Panc1 (cell line): ENCODE results near the gene MTM1. TPM values are rescaled to one million over a fixed set of nuclear protein-coding genes. Genes with fewer than 3 reads are reported as not detected.
A peak's percentile ranks its signal among the peaks of the same experiment; 100 is the strongest.

Experiments
- ATAC-seq: fragments of 200-7000 bp; cut with Tn5 transposase; 2 replicates; pipeline ENCODE4 v1.9.1; 2020; ENCODE audit warnings: mild to moderate bottlenecking, moderate library complexity
- BruUV-seq: library from RNA; stranded (reverse); fragments of 400-500 nt; replicated peaks from 2 replicates; lab custom pipeline; 2021; lab: Mats Ljungman, UMichigan
- CTCF ChIA-PET: fragments of 300-600 bp; sonication (Branson Sonifier 250); formaldehyde crosslinking; loops from one replicate; lab custom pipeline; 2022; ENCODE audit warnings: antibody characterized with exemption; lab: Charles Lee
- POLR2A ChIA-PET: fragments of 300-600 bp; sonication (Branson Sonifier 250); formaldehyde crosslinking; loops from one replicate; lab custom pipeline; 2022; ENCODE audit warnings: antibody characterized with exemption; lab: Charles Lee
- DNase-seq: peaks from one replicate; pipeline ENCODE4 v3.0.0-alpha.2; 2010; ENCODE audit warnings: low read depth, low spot score
- H3K27ac ChIP-seq: 2 replicates; pipeline ENCODE4 v1.5.1; 2011; ENCODE audit warnings: mild to moderate bottlenecking, low read length, inconsistent platforms
- H3K27me3 ChIP-seq: fragments of 200-500 bp; sonication (Bioruptor generic); 2 replicates; pipeline ENCODE4 v1.6.0; 2014; ENCODE audit warnings: low read length, inconsistent platforms; ENCODE audit not compliant: control insufficient read depth, insufficient read depth
- H3K36me3 ChIP-seq: fragments of 200-500 bp; sonication (Bioruptor generic); 2 replicates; pipeline ENCODE4 v1.5.1; 2014; ENCODE audit warnings: inconsistent platforms, mild to moderate bottlenecking, low read length, moderate library complexity; ENCODE audit not compliant: control insufficient read depth, insufficient read depth
- H3K4me1 ChIP-seq: 2 replicates; pipeline ENCODE4 v1.5.1; 2011; ENCODE audit warnings: inconsistent platforms, mild to moderate bottlenecking, low read length, moderate library complexity; ENCODE audit not compliant: control insufficient read depth, insufficient read depth
- H3K4me3 ChIP-seq, 2 experiments: 2 replicates each; pipeline ENCODE4 v1.5.1; 2011 to 2012; ENCODE audit warnings: low read depth in 2 of 2, low read length in 2 of 2, mild to moderate bottlenecking in 2 of 2, inconsistent platforms in 1 of 2, moderate library complexity in 1 of 2
- H3K9me3 ChIP-seq: fragments of 200-500 bp; sonication (Bioruptor generic); 2 replicates; pipeline ENCODE4 v1.5.1; 2014; ENCODE audit warnings: low read depth, mild to moderate bottlenecking, inconsistent platforms, low read length, moderate library complexity; ENCODE audit not compliant: control insufficient read depth, insufficient read depth
- POLR2AphosphoS5 ChIP-seq: IDR thresholded peaks from 2 replicates; pipeline ENCODE4 v1.6.1; 2012; ENCODE audit warnings: mild to moderate bottlenecking, low read depth, low read length, moderate library complexity
- SIN3A ChIP-seq: IDR thresholded peaks from 2 replicates; pipeline ENCODE4 v1.6.1; 2012; ENCODE audit warnings: low read depth, mild to moderate bottlenecking, low read length, moderate library complexity, borderline replicate concordance; ENCODE audit not compliant: insufficient read depth
- TCF7L2 ChIP-seq: IDR thresholded peaks from 2 replicates; pipeline ENCODE4 v1.6.1; 2011; ENCODE audit warnings: mild to moderate bottlenecking, low read depth, low read length, inconsistent platforms
- in situ Hi-C: cut with HindIII; loops from 2 replicates; pipeline ENCODE4 v1.10.0; 2016; ENCODE audit warnings: low sequenced_read_pairs, low pct_unique_long_range_greater_than_20kb
- intact Hi-C: fragments of 100-400 bp; cut with micrococcal nuclease; formaldehyde crosslinking; loops from one replicate; pipeline ENCODE4 v1.10.0; 2022; ENCODE audit not compliant: unreplicated experiment
- total RNA-seq: library from RNA; stranded (reverse); gene quantifications from one replicate; pipeline ENCODE4 v1.2.1, GENCODE V29; 2021; ENCODE audit not compliant: unreplicated experiment
- TF ChIP-seq, protein P1 (sequence below), 2 experiments: IDR thresholded peaks; 2 replicates each; pipeline ENCODE4 v1.6.1; 2011 to 2012; ENCODE audit warnings: low read depth in 2 of 2, control low read depth in 1 of 2, low read length in 1 of 2, mild to moderate bottlenecking in 1 of 2, moderate library complexity in 1 of 2; ENCODE audit not compliant: insufficient read depth in 1 of 2
- TF ChIP-seq, protein P2 (sequence below): fragments of 450-650 bp; IDR thresholded peaks from 2 replicates; pipeline ENCODE4 v1.5.1; 2017; ENCODE audit warnings: mild to moderate bottlenecking

Gene MTM1
- total RNA-seq, 1 experiment from 2014 or later: 24.0 TPM

DNA sequence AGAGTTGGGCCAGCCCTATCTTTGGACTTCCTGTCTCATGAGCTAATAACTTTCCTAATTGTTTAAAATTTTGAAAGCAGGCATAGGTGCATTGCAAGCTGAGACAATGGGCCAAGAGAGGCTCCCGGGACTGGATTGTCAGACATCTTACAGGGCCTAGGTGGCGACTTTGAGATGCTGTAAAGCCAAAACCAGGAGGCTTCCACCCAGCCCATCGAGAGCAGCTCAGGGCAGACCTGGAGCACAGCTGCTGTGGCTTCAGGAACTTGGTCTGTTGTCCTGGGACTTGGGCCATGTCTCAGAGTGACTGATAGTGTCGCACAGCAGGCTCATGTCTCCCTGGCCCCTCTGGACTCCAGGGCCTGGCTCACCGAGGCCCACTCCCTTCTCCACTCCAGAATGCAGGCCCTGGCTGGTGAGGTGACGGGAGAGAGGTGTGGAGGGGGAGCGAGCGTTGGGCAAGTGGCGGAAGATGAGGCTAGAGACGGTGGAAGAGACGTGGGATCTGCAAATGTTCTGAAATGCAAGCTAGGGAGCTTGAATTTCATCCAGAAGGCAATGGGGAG, 24.1 kb upstream of the MTM1 start:
- Histone ChIP-seq H3K27ac (no peak overlapping the region), H3K36me3 (no peaks in the 10 kb centered on the region), H3K9me3 (no peaks in the 10 kb centered on the region), H3K4me1 (peaks cover 7% of the 10 kb centered on the region; the same call in 1 of the 2 replicates), H3K27me3 (no peaks in the 10 kb centered on the region), H3K4me3 (no peak overlapping the region)
- ATAC-seq (peak; percentile 56; the same call in 1 of the 2 replicates), DNase-seq (no peak)
- in situ Hi-C loops: no loop called here
- ChIA-PET POLR2A (no interaction called here), CTCF (no interaction called here)
- intact Hi-C loops: no loop called here
- BruUV-seq: no TSS peak
- TF ChIP-seq SIN3A: no peak

GRCh38 chrX:150544835-150545770, 23.3 kb upstream of the MTM1 start:
- intact Hi-C loops (no loop called here), in situ Hi-C loops (no loop called here)
- H3K4me1 ChIP-seq: peaks cover 7% of the 10 kb centered on the region; the same call in 1 of the 2 replicates
- H3K9me3 ChIP-seq: no peaks in the 10 kb centered on the region
- H3K4me3 ChIP-seq: no peak overlapping the region
- no peaks in the 10 kb centered on the region for H3K27me3 ChIP-seq
- ATAC-seq (no peak), DNase-seq (no peak)
- H3K36me3 ChIP-seq: no peaks in the 10 kb centered on the region
- POLR2A ChIA-PET: no interaction called here
- CTCF ChIA-PET: interaction anchor here (0.6 kb wide), 1 partner anchor 39 kb away, joined by 3 read pairs; no protein-coding TSS in a partner anchor
- no TSS peak for BruUV-seq
- no peak for TF ChIP-seq TCF7L2
- no peak for TF ChIP-seq POLR2AphosphoS5
- no peak for TF ChIP-seq SIN3A
- TF ChIP-seq, protein P1, sequence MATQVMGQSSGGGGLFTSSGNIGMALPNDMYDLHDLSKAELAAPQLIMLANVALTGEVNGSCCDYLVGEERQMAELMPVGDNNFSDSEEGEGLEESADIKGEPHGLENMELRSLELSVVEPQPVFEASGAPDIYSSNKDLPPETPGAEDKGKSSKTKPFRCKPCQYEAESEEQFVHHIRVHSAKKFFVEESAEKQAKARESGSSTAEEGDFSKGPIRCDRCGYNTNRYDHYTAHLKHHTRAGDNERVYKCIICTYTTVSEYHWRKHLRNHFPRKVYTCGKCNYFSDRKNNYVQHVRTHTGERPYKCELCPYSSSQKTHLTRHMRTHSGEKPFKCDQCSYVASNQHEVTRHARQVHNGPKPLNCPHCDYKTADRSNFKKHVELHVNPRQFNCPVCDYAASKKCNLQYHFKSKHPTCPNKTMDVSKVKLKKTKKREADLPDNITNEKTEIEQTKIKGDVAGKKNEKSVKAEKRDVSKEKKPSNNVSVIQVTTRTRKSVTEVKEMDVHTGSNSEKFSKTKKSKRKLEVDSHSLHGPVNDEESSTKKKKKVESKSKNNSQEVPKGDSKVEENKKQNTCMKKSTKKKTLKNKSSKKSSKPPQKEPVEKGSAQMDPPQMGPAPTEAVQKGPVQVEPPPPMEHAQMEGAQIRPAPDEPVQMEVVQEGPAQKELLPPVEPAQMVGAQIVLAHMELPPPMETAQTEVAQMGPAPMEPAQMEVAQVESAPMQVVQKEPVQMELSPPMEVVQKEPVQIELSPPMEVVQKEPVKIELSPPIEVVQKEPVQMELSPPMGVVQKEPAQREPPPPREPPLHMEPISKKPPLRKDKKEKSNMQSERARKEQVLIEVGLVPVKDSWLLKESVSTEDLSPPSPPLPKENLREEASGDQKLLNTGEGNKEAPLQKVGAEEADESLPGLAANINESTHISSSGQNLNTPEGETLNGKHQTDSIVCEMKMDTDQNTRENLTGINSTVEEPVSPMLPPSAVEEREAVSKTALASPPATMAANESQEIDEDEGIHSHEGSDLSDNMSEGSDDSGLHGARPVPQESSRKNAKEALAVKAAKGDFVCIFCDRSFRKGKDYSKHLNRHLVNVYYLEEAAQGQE (IDR thresholded peaks at IDR 0.05; ENCODE audit: insufficient read depth in 1 of 2, low read depth in 2 of 2, low read length in 1 of 2): no peak
- TF ChIP-seq, protein P2, sequence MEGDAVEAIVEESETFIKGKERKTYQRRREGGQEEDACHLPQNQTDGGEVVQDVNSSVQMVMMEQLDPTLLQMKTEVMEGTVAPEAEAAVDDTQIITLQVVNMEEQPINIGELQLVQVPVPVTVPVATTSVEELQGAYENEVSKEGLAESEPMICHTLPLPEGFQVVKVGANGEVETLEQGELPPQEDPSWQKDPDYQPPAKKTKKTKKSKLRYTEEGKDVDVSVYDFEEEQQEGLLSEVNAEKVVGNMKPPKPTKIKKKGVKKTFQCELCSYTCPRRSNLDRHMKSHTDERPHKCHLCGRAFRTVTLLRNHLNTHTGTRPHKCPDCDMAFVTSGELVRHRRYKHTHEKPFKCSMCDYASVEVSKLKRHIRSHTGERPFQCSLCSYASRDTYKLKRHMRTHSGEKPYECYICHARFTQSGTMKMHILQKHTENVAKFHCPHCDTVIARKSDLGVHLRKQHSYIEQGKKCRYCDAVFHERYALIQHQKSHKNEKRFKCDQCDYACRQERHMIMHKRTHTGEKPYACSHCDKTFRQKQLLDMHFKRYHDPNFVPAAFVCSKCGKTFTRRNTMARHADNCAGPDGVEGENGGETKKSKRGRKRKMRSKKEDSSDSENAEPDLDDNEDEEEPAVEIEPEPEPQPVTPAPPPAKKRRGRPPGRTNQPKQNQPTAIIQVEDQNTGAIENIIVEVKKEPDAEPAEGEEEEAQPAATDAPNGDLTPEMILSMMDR: no peak
- no peak overlapping the region for H3K27ac ChIP-seq
